Spleen (tissue), 7 donors: ENCODE measurements around the gene LYRM7.

ENCODE experiments used
- POLR2A ChIP-seq, 3 donors: fragments of 450-650 bp; IDR thresholded peaks; one replicate each; pipeline ENCODE4 v1.5.1; 2017; ENCODE audit warnings: antibody characterized with exemption in 3 of 3, mild to moderate bottlenecking in 1 of 3
- POLR2AphosphoS5 ChIP-seq, 3 donors: sonication (generic); formaldehyde crosslinking; IDR thresholded peaks; one replicate each; pipeline ENCODE4 v1.5.1; 2017; ENCODE audit warnings: antibody characterized with exemption in 3 of 3
- TF ChIP-seq, protein P1 (sequence below), 11 experiments: fragments of 200-600 bp in 7 of 11; fragments of 450-650 bp in 4 of 11; sonication (generic) in 4 of 11; IDR thresholded peaks in 8 of 11; conservative IDR thresholded peaks in 3 of 11; 1 replicate in 7 of 11; 2 replicates in 4 of 11; pipeline versions ENCODE4 v1.4.0 to v1.8.0; 2016 to 2021; ENCODE audit warnings: antibody characterized with exemption in 11 of 11, inconsistent platforms in 4 of 11, mild to moderate bottlenecking in 1 of 11
- donor health status: DM: no; HTN: no; CAD: no; lungs with moderate emphysema.
- donor health status: DM: no; HTN: no; CAD: no.
- donor health status: DM: no; HTN: no; CAD: no.

DNA sequence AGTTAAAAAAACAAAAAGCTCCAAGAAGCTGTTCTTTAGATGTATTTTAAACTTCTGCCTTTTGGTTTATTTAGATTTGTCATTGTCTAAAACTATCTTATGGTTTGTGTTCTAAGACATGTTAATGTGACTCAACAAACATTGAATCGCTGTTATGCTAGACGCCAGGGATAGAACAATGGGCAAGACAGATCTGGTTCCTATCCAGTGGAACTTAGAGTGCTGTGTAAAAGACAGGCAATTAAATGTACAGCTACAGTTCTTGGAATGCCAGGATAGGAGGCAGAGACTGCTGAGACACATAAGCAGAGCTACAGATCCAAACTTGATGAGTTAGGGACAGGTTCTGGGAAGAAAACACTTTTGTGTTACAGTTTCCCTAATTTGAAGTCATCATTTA is 22.4 kb downstream of the LYRM7 start:
- TF ChIP-seq, protein P1, sequence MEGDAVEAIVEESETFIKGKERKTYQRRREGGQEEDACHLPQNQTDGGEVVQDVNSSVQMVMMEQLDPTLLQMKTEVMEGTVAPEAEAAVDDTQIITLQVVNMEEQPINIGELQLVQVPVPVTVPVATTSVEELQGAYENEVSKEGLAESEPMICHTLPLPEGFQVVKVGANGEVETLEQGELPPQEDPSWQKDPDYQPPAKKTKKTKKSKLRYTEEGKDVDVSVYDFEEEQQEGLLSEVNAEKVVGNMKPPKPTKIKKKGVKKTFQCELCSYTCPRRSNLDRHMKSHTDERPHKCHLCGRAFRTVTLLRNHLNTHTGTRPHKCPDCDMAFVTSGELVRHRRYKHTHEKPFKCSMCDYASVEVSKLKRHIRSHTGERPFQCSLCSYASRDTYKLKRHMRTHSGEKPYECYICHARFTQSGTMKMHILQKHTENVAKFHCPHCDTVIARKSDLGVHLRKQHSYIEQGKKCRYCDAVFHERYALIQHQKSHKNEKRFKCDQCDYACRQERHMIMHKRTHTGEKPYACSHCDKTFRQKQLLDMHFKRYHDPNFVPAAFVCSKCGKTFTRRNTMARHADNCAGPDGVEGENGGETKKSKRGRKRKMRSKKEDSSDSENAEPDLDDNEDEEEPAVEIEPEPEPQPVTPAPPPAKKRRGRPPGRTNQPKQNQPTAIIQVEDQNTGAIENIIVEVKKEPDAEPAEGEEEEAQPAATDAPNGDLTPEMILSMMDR (IDR thresholded peaks at IDR 0.05 in 8 of 11, conservative IDR thresholded peaks at IDR 0.05 in 3 of 11): no peak
- TF ChIP-seq POLR2A (IDR thresholded peaks at IDR 0.05) (no peak), POLR2AphosphoS5 (IDR thresholded peaks at IDR 0.05) (no peak)
